Prostate gland (tissue), 2 donors: ENCODE data around the gene GPR42. TPM values are rescaled to one million over a fixed set of nuclear protein-coding genes. Genes with fewer than 3 reads are reported as not detected.
"Not testable (repeated sequence)": the region's sequence is repeated elsewhere in the genome, so short reads cannot be mapped to it uniquely, and the experiment has no call there.

ENCODE experiments used
- DNase-seq: peaks from one replicate; pipeline ENCODE4 v3.0.0-alpha.2; 2019; ENCODE audit warnings: low spot score
- H3K27ac ChIP-seq, 2 donors: fragments of 200-600 bp; sonication (generic); 2 replicates each; pipeline ENCODE4 v1.5.1; 2017 to 2019
- H3K27me3 ChIP-seq: fragments of 200-600 bp; sonication (generic); replicated peaks from 2 replicates; pipeline ENCODE4 v1.5.1; 2019; ENCODE audit not compliant: insufficient read depth
- H3K36me3 ChIP-seq, 2 donors: fragments of 200-600 bp; sonication (generic); 1 replicate in 1 of 2; 2 replicates in 1 of 2; pipeline versions ENCODE4 v1.5.1 to v1.8.1; 2017 to 2019
- H3K4me1 ChIP-seq: fragments of 200-600 bp; sonication (generic); replicated peaks from 2 replicates; pipeline ENCODE4 v1.5.1; 2019
- H3K4me3 ChIP-seq, 2 donors: fragments of 200-600 bp; sonication (generic); 2 replicates each; pipeline ENCODE4 v1.5.1; 2017 to 2019
- H3K9me3 ChIP-seq: fragments of 200-600 bp; sonication (generic); 2 replicates; pipeline ENCODE4 v1.5.1; 2017
- CTCF ChIP-seq, 4 experiments: fragments of 200-600 bp in 2 of 4; fragments of 450-650 bp in 2 of 4; sonication (generic) in 2 of 4; IDR thresholded peaks; 1 replicate in 3 of 4; 2 replicates in 1 of 4; pipeline ENCODE4 v1.5.1; 2016 to 2019; ENCODE audit warnings: antibody characterized with exemption in 4 of 4, mild to moderate bottlenecking in 2 of 4, moderate library complexity in 2 of 4
- POLR2A ChIP-seq: fragments of 450-650 bp; IDR thresholded peaks from one replicate; pipeline ENCODE4 v1.6.1; 2016; ENCODE audit warnings: antibody characterized with exemption, mild to moderate bottlenecking
- POLR2AphosphoS5 ChIP-seq: sonication (generic); formaldehyde crosslinking; IDR thresholded peaks from one replicate; pipeline ENCODE4 v1.6.1; 2017; ENCODE audit warnings: antibody characterized with exemption
- WGBS: methylation state at CpG from one replicate; pipeline ENCODE4 v1.1.5; 2018; 5-methylcytosine and 5-hydroxymethylcytosine counted together
- intact Hi-C: fragments of 100-400 bp; cut with DNase I; formaldehyde crosslinking; loops from one replicate; pipeline ENCODE4 v1.14.2; 2022
- total RNA-seq, 2 donors: library from RNA; depleted of rRNA; stranded (reverse); fragments of >200 nt; gene quantifications; one replicate each; pipeline ENCODE4 v1.1.0, GENCODE V29; 2016

The GPR42 gene
- total RNA-seq, 2 donors from 2014 or later: not detected

GRCh38 chr19:35353635-35354034 lies 17.2 kb upstream of the GPR42 start:
- Histone ChIP-seq H3K9me3 (no peaks in the 10 kb centered on the region), H3K4me3 (no peak overlapping the region), H3K27ac (no peak overlapping the region), H3K4me1 (no peaks in the 10 kb centered on the region), H3K36me3 (no peaks in the 10 kb centered on the region), H3K27me3 (no peaks in the 10 kb centered on the region)
- 38% methylated on average over 9 of the region's 9 CpGs for WGBS
- TF ChIP-seq POLR2AphosphoS5: peak; percentile 61
- no peak for TF ChIP-seq POLR2A
- no peak for DNase-seq
- intact Hi-C loops: loop anchor here (2.0 to 10.0 kb wide), 3 partner anchors 115 to 361 kb away; partner anchors contain the start of gene KMT2B

- no peaks in the 10 kb centered on the region for H3K36me3 ChIP-seq
- no peak overlapping the region for H3K4me3 ChIP-seq
- no peak for DNase-seq
- no peaks in the 10 kb centered on the region for H3K4me1 ChIP-seq
- TF ChIP-seq CTCF (IDR thresholded peaks at IDR 0.05) (no peak), POLR2A (no peak), POLR2AphosphoS5 (no peak)
- no peaks in the 10 kb centered on the region for H3K27me3 ChIP-seq
- H3K9me3 ChIP-seq: no peaks in the 10 kb centered on the region
- no peak overlapping the region for H3K27ac ChIP-seq
- intact Hi-C loops: loop anchor here (5.0 to 10.0 kb wide), 2 partner anchors 142 to 360 kb away; partner anchors contain the start of gene KMT2B
- WGBS: 78% methylated on average over 8 of the region's 8 CpGs
Measured at GRCh38 chr19:35354898-35355297, 16.0 kb upstream of the GPR42 start.

GRCh38 chr19:35355791-35356460 lies 14.9 kb upstream of the GPR42 start:
- 54% methylated on average over 6 of the region's 6 CpGs for WGBS
- H3K27me3 ChIP-seq: no peaks in the 10 kb centered on the region
- no peaks in the 10 kb centered on the region for H3K4me1 ChIP-seq
- intact Hi-C loops: loop anchor here (10.0 kb wide), 1 partner anchor 359 kb away; the partner anchor contains the start of gene KMT2B
- no peak overlapping the region for H3K4me3 ChIP-seq
- H3K9me3 ChIP-seq: no peaks in the 10 kb centered on the region
- DNase-seq: no peak
- H3K36me3 ChIP-seq: no peaks in the 10 kb centered on the region
- TF ChIP-seq POLR2AphosphoS5 (no peak), POLR2A (no peak), CTCF (IDR thresholded peaks at IDR 0.05) (no peak)
- H3K27ac ChIP-seq: no peak overlapping the region

GRCh38 chr19:35357867-35358573 lies 12.8 kb upstream of the GPR42 start, which contains the start of gene FFAR3:
FFAR3 (plus strand) TSS chr19:35358460; CDS start chr19:35358891, 431 bp downstream.
- WGBS: 54% methylated on average over 18 of the region's 18 CpGs
- no peaks in the 10 kb centered on the region for H3K36me3 ChIP-seq
- no peaks in the 10 kb centered on the region for H3K9me3 ChIP-seq
- TF ChIP-seq POLR2A: no peak
- TF ChIP-seq CTCF (IDR thresholded peaks at IDR 0.05): no peak
- TF ChIP-seq POLR2AphosphoS5: no peak
- no peak for DNase-seq
- no peak within 1 kb of the TSS for H3K27ac ChIP-seq
- intact Hi-C loops: loop anchor here (10.0 kb wide), 1 partner anchor 357 kb away; the partner anchor contains the start of gene KMT2B
- H3K4me3 ChIP-seq: no peak within 1 kb of the TSS
- no peaks in the 10 kb centered on the region for H3K27me3 ChIP-seq
- no peaks in the 10 kb centered on the region for H3K4me1 ChIP-seq

- not testable (repeated sequence) for H3K27me3 ChIP-seq, DNase-seq, H3K4me3 ChIP-seq, H3K27ac ChIP-seq, H3K4me1 ChIP-seq, H3K36me3 ChIP-seq, H3K9me3 ChIP-seq
- intact Hi-C loops: loop anchor here (10.0 kb wide), 1 partner anchor 356 kb away; the partner anchor contains the start of gene KMT2B
- 90% methylated on average over 8 of the region's 16 CpGs for WGBS
Measured at GRCh38 chr19:35358834-35359233, 12.0 kb upstream of the GPR42 start.

- H3K9me3 ChIP-seq, H3K4me1 ChIP-seq, H3K4me3 ChIP-seq, H3K27me3 ChIP-seq, H3K27ac ChIP-seq, H3K36me3 ChIP-seq, DNase-seq: not testable (repeated sequence)
- intact Hi-C loops: loop anchor here (10.0 kb wide), 1 partner anchor 355 kb away; the partner anchor contains the start of gene KMT2B
- 89% methylated on average over 8 of the region's 21 CpGs for WGBS
Measured at GRCh38 chr19:35359395-35359794, 11.5 kb upstream of the GPR42 start.

- H3K9me3 ChIP-seq, H3K36me3 ChIP-seq, H3K4me1 ChIP-seq, H3K27ac ChIP-seq, intact Hi-C loops, H3K4me3 ChIP-seq, H3K27me3 ChIP-seq, DNase-seq: not testable (repeated sequence)
- 71% methylated on average over 4 of the region's 5 CpGs for WGBS
Measured at GRCh38 chr19:35360081-35360480, 10.8 kb upstream of the GPR42 start.
